A549 (cell line): ENCODE measurements around the gene TBC1D32. TPM values are rescaled to one million over a fixed set of nuclear protein-coding genes. Genes with fewer than 3 reads are reported as not detected.
"Not testable (repeated sequence)": the region's sequence is repeated elsewhere in the genome, so short reads cannot be mapped to it uniquely, and the experiment has no call there.

Experiments used
- ATAC-seq, 2 experiments: fragments of 200-7000 bp in 1 of 2; fragments of >200 bp in 1 of 2; cut with Nextera tagmentation in 1 of 2; cut with Tn5 transposase in 1 of 2; 3 replicates each; pipeline versions ENCODE4 v1.8.0 to v1.9.1; 2018 to 2020; ENCODE audit warnings: mild to moderate bottlenecking in 1 of 2, moderate library complexity in 1 of 2
- CTCF ChIA-PET: fragments of 300-600 bp; sonication (Branson Sonifier 250); formaldehyde crosslinking; extraction: SDS; loops from one replicate; lab custom pipeline; 2021; ENCODE audit warnings: antibody characterized with exemption, inconsistent platforms; lab: Yijun Ruan, JAX
- POLR2A ChIA-PET: fragments of 350-600 bp; formaldehyde crosslinking; extraction: SDS; loops from one replicate; lab custom pipeline; 2021; ENCODE audit warnings: antibody characterized with exemption, inconsistent platforms; lab: Yijun Ruan, JAX
- DNase-seq, 2 experiments: peaks; one replicate each; pipeline versions ENCODE4 v3.0.0 to v3.0.0-alpha.2; 2011 to 2016; ENCODE audit warnings: low read depth in 1 of 2, low spot score in 1 of 2
- FAIRE-seq: peaks from 2 replicates; lab custom pipeline; 2011; peaks lifted over from hg19 to GRCh38; lab: Jason Lieb, UNC
- H3K27ac ChIP-seq, 2 experiments: fragments of >200 bp; sonication (Bioruptor Twin); formaldehyde crosslinking; 3 replicates each; pipeline ENCODE4 v1.5.1; 2016 to 2017
- H3K4me1 ChIP-seq: fragments of >200 bp; sonication (Bioruptor Twin); formaldehyde crosslinking; 3 replicates; pipeline ENCODE4 v1.6.1; 2016
- H3K4me2 ChIP-seq: fragments of >200 bp; sonication (Bioruptor Twin); formaldehyde crosslinking; 3 replicates; pipeline ENCODE4 v1.6.1; 2016
- H3K4me3 ChIP-seq: fragments of >200 bp; sonication (Bioruptor Twin); formaldehyde crosslinking; 3 replicates; pipeline ENCODE4 v1.5.1; 2016
- H3K9me3 ChIP-seq: fragments of >200 bp; sonication (Bioruptor Twin); formaldehyde crosslinking; 3 replicates; pipeline ENCODE4 v1.6.1; 2016
- BHLHE40 ChIP-seq: IDR thresholded peaks from 2 replicates; pipeline ENCODE4 v1.6.1; 2012; ENCODE audit warnings: low read depth, low read length, inconsistent platforms
- CHD2 ChIP-seq: fragments of 150-350 bp; IDR thresholded peaks from 2 replicates; pipeline ENCODE4 v1.6.1; 2014; ENCODE audit warnings: low read length; ENCODE audit not compliant: partially characterized antibody
- EHMT2 ChIP-seq: fragments of 200-600 bp; sonication (generic); IDR thresholded peaks from 2 replicates; pipeline ENCODE4 v1.6.1; 2016; ENCODE audit warnings: antibody characterized with exemption, low read depth, mild to moderate bottlenecking, moderate library complexity
- EP300 ChIP-seq, 2 experiments: fragments of >200 bp; sonication (Bioruptor Twin); formaldehyde crosslinking; IDR thresholded peaks; 2 replicates in 1 of 2; 3 replicates in 1 of 2; pipeline ENCODE4 v1.6.1; 2016 to 2017
- FOSB ChIP-seq: fragments of 250-450 bp; sonication (Bioruptor Pico); IDR thresholded peaks from 2 replicates; pipeline ENCODE4 v1.5.0; 2020; ENCODE audit warnings: mild to moderate bottlenecking, moderate library complexity
- FOSL2 ChIP-seq, 2 experiments: fragments of 450-650 bp in 1 of 2; fragments of >200 bp in 1 of 2; sonication (Bioruptor Twin) in 1 of 2; formaldehyde crosslinking; IDR thresholded peaks; 2 replicates each; pipeline versions ENCODE4 v1.5.0 to v1.6.1; 2016 to 2020; ENCODE audit warnings: mild to moderate bottlenecking in 1 of 2, moderate library complexity in 1 of 2
- GATA3 ChIP-seq: IDR thresholded peaks from 2 replicates; pipeline ENCODE4 v1.6.1; 2012; ENCODE audit warnings: borderline replicate concordance
- HDAC2 ChIP-seq: fragments of 200-600 bp; sonication (generic); IDR thresholded peaks from 2 replicates; pipeline ENCODE4 v1.6.1; 2016
- HES2 ChIP-seq: fragments of >200 bp; sonication (Bioruptor Twin); formaldehyde crosslinking; IDR thresholded peaks from 2 replicates; pipeline ENCODE4 v1.6.1; 2016
- HEYL ChIP-seq: fragments of 250-450 bp; sonication (Bioruptor Pico); IDR thresholded peaks from 2 replicates; pipeline ENCODE4 v1.8.0; 2021; ENCODE audit warnings: mild to moderate bottlenecking, moderate library complexity
- HMGXB4 ChIP-seq: fragments of 250-450 bp; sonication (Bioruptor Pico); IDR thresholded peaks from 2 replicates; pipeline ENCODE4 v1.5.0; 2021; ENCODE audit warnings: mild to moderate bottlenecking, moderate library complexity, borderline replicate concordance
- HOXB5 ChIP-seq: fragments of 250-450 bp; sonication (Bioruptor Pico); IDR thresholded peaks from 2 replicates; pipeline ENCODE4 v1.5.0; 2020; ENCODE audit warnings: mild to moderate bottlenecking, moderate library complexity
- JUNB ChIP-seq: fragments of >200 bp; sonication (Bioruptor Twin); formaldehyde crosslinking; IDR thresholded peaks from 2 replicates; pipeline ENCODE4 v1.6.1; 2016
- KDM1A ChIP-seq: fragments of 200-600 bp; sonication (generic); IDR thresholded peaks from 2 replicates; pipeline ENCODE4 v1.6.1; 2016; ENCODE audit warnings: low read depth, mild to moderate bottlenecking
- KDM5A ChIP-seq: fragments of 200-600 bp; sonication (generic); IDR thresholded peaks from 2 replicates; pipeline ENCODE4 v1.6.1; 2016; ENCODE audit warnings: antibody characterized with exemption, mild to moderate bottlenecking
- MAFK ChIP-seq: fragments of 450-650 bp; IDR thresholded peaks from 2 replicates; pipeline ENCODE4 v1.6.1; 2014; ENCODE audit not compliant: partially characterized antibody
- MYC ChIP-seq: IDR thresholded peaks from 2 replicates; pipeline ENCODE4 v1.6.1; 2012; ENCODE audit warnings: mild to moderate bottlenecking, inconsistent platforms, low read length, improper control_type of control experiment, borderline replicate concordance
- NFE2L2 ChIP-seq: fragments of 150-350 bp; conservative IDR thresholded peaks from 2 replicates; pipeline ENCODE4 v1.6.1; 2014; ENCODE audit warnings: low read length
- PBX3 ChIP-seq: IDR thresholded peaks from 2 replicates; pipeline ENCODE4 v1.6.1; 2012
- PHF8 ChIP-seq: fragments of 200-600 bp; sonication (generic); IDR thresholded peaks from 2 replicates; pipeline ENCODE4 v1.6.1; 2016; ENCODE audit warnings: low read depth, mild to moderate bottlenecking, antibody characterized with exemption, moderate library complexity, borderline replicate concordance
- POLR2A ChIP-seq: IDR thresholded peaks from 2 replicates; pipeline ENCODE4 v1.6.1; 2012; ENCODE audit warnings: mild to moderate bottlenecking, low read length
- RFX5 ChIP-seq: fragments of 450-650 bp; IDR thresholded peaks from 2 replicates; pipeline ENCODE4 v1.7.1; 2014; ENCODE audit warnings: antibody characterized with exemption, mild to moderate bottlenecking, moderate library complexity
- SMC3 ChIP-seq: fragments of >200 bp; sonication (Bioruptor Twin); formaldehyde crosslinking; IDR thresholded peaks from 3 replicates; pipeline ENCODE4 v1.6.1; 2018; ENCODE audit warnings: inconsistent platforms
- TFCP2L1 ChIP-seq: fragments of 250-450 bp; sonication (Bioruptor Pico); IDR thresholded peaks from 2 replicates; pipeline ENCODE4 v1.5.0; 2021; ENCODE audit warnings: mild to moderate bottlenecking
- TP53 ChIP-seq: fragments of 250-450 bp; sonication (Bioruptor Pico); IDR thresholded peaks from 2 replicates; pipeline ENCODE4 v1.5.0; 2021; ENCODE audit warnings: mild to moderate bottlenecking, moderate library complexity
- ZC3H11A ChIP-seq: fragments of 450-650 bp; IDR thresholded peaks from 2 replicates; pipeline ENCODE4 v1.6.1; 2014; ENCODE audit warnings: antibody characterized with exemption, mild to moderate bottlenecking
- WGBS: methylation state at CpG from one replicate; pipeline ENCODE4 v1.1.6; 2017; ENCODE audit errors: missing lambda C conversion rate; 5-methylcytosine and 5-hydroxymethylcytosine counted together
- polyA plus RNA-seq, 4 experiments: library from polyadenylated mRNA; depleted of rRNA in 3 of 4; stranded (reverse); fragments of >200 nt; fragmentation: RNase III in 1 of 4; extraction: RNeasy Plus Mini Kit Qiagen cat#74134 plus additional on column Dnase treatment in 1 of 4; gene quantifications; 2 replicates in 3 of 4; 3 replicates in 1 of 4; pipeline ENCODE4 v1.2.3, GENCODE V29; 2011 to 2017

Gene TBC1D32
- polyA plus RNA-seq, 2 of the 4 experiments (the other 2 are of a cell fraction): 2.1 to 4.4 TPM

DNA sequence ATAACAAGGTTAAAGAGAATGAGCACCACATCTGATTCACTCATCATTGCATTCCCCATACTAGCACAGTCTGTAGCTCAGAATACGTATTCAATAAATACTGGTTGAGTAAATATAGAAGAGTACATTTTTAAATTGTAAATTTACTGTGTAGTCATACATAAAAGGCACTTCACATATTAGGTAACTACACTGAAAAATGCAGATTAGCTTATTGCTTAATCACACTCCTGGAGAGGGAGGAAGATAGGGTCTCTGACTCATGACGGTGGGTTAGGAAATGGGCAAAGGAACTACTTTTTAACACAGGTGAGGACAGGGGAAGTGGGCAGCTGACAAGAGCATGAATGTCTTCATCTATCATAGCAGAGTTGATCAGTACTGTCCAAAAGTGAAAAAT is 133.2 kb downstream of the TBC1D32 start:
- H3K27ac ChIP-seq: no peak overlapping the region
- no peaks in the 10 kb centered on the region for H3K4me1 ChIP-seq
- DNase-seq (no peak), ATAC-seq (no peak), FAIRE-seq (no peak)
- no peak overlapping the region for H3K4me2 ChIP-seq
- H3K4me3 ChIP-seq: no peak overlapping the region
- no peaks in the 10 kb centered on the region for H3K9me3 ChIP-seq
- TF ChIP-seq KDM1A: no peak
- no peak for TF ChIP-seq PHF8
- no peak for TF ChIP-seq EP300 (IDR thresholded peaks at IDR 0.05)
- no peak for TF ChIP-seq TFCP2L1
- TF ChIP-seq MAFK: no peak
- TF ChIP-seq POLR2A: no peak
- no peak for TF ChIP-seq ZC3H11A
- no peak for TF ChIP-seq CHD2
- TF ChIP-seq BHLHE40: no peak
- no peak for TF ChIP-seq FOSL2 (IDR thresholded peaks at IDR 0.05)
- no peak for TF ChIP-seq FOSL2 (CRISPR knock-in tag; IDR thresholded peaks at IDR 0.05)
- POLR2A ChIA-PET: no interaction called here
- CTCF ChIA-PET: no interaction called here
- 90% methylated on average over 2 of the region's 2 CpGs for WGBS

- H3K4me1 ChIP-seq, H3K9me3 ChIP-seq, H3K4me2 ChIP-seq, POLR2A ChIA-PET, CTCF ChIA-PET, FAIRE-seq, ATAC-seq, H3K4me3 ChIP-seq, H3K27ac ChIP-seq, DNase-seq: not testable (repeated sequence)
- WGBS: 100% methylated on average over 3 of the region's 4 CpGs
Measured at GRCh38 chr6:121196042-121196441, 138.2 kb downstream of the TBC1D32 start.

DNA sequence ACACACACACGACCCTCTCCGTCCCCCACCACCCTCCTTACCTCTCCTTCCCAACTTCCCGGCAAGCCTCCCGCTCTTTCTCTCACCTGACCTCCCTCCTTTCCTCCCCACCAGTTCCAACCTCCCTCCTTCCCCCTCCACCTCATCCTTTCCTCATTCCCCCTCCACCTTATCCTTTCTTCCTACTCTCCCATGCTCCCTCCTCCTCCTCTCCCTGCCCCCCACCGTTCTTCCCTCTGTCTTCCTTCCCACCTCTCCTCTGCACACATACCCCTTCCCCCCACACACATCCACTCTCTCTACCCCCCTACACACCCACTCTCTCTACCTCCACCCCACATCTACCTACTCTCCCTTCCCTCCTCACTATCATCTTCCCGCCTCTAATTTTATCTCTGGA is 144.2 kb downstream of the TBC1D32 start:
- no peak for TF ChIP-seq EHMT2
- TF ChIP-seq FOSB: no peak
- no peak for TF ChIP-seq KDM5A
- no peak for TF ChIP-seq RFX5
- no peak for TF ChIP-seq JUNB
- no peak for TF ChIP-seq HOXB5 (CRISPR knock-in tag)
- no peak for TF ChIP-seq HES2
- TF ChIP-seq, all 56 proteins: peak for 0
- WGBS: 60% methylated on average over 5 of the region's 6 CpGs
- CTCF ChIA-PET: no interaction called here
- no peak for FAIRE-seq
- Histone ChIP-seq H3K27ac (no peak overlapping the region), H3K4me2 (no peak overlapping the region), H3K4me3 (no peak overlapping the region), H3K9me3 (no peaks in the 10 kb centered on the region), H3K4me1 (no peaks in the 10 kb centered on the region)
- POLR2A ChIA-PET: no interaction called here
- DNase-seq: no peak
- no peak for ATAC-seq

DNA sequence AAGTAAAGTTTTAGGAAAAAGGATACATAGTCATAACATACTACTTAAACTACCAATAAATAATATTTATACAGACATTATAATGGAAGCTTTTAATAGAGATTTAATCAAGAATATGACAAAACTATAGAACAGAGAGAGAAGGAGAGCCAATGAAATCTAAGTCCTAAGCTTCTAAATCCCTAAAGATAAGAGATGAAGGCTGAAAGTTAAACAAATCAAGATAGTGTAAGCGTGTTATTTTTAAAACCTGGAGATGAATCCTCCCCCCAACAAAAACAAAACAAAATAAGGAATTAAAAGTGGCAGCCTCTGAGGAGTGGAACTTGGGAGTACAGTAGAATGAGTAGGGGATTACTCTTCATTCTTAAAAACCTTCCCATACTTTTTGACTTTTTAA is 145.9 kb downstream of the TBC1D32 start:
- H3K4me3 ChIP-seq: no peak overlapping the region
- no peak for TF ChIP-seq GATA3
- TF ChIP-seq SMC3: no peak
- TF ChIP-seq KDM1A: no peak
- no peak for TF ChIP-seq MYC
- no peak for TF ChIP-seq HMGXB4 (CRISPR knock-in tag)
- TF ChIP-seq PBX3: no peak
- TF ChIP-seq HEYL (CRISPR knock-in tag): no peak
- no peak for TF ChIP-seq MAFK
- no peak for TF ChIP-seq NFE2L2
- no peak for TF ChIP-seq KDM5A
- no peak for TF ChIP-seq BHLHE40
- TF ChIP-seq HDAC2: no peak
- no peak for TF ChIP-seq TP53 (CRISPR knock-in tag)
- POLR2A ChIA-PET: no interaction called here
- 65% methylated on average over 1 of the region's 1 CpG for WGBS
- H3K4me2 ChIP-seq: no peak overlapping the region
- CTCF ChIA-PET: no interaction called here
- no peak for FAIRE-seq
- DNase-seq: no peak
- no peak overlapping the region for H3K27ac ChIP-seq
- no peaks in the 10 kb centered on the region for H3K9me3 ChIP-seq
- ATAC-seq: no peak
- no peaks in the 10 kb centered on the region for H3K4me1 ChIP-seq
